Measurements from ENCODE around the gene ANKRD42. TPM values are rescaled to one million over a fixed set of nuclear protein-coding genes. Genes with fewer than 3 reads are reported as not detected.

ANKRD42 gene
- total and polyA plus RNA-seq, 2 of the 8 experiments (the other 6 are each of a cell fraction or from before 2014, with no cell fraction given): 2.0 to 5.5 TPM

DNA sequence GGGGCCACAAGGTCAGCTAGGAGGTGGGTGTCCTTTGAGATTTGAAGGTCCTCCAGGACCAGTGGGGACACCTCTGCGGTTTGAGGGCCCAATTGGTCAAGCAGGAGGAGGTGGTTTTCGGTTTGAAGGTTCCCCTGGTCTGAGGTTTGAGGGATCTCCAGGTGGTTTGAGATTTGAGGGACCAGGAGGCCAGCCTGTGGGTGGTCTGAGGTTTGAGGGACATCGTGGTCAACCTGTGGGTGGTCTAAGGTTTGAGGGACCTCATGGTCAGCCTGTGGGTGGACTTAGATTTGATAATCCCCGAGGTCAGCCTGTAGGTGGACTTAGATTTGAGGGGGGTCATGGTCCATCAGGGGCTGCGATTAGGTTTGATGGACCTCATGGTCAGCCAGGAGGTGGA is 24.8 kb upstream of the ANKRD42 start:
- no peak overlapping the region for H4K8ac ChIP-seq (ENCODE audit: extremely low read depth, insufficient read depth, low read length)
- H3K79me1 ChIP-seq (ENCODE audit: low read depth, low read length): peaks cover 9% of the 10 kb centered on the region
- H3K4me1 ChIP-seq (replicated peaks in 1 of 4; ENCODE audit: control insufficient read depth in 3 of 4, insufficient read depth in 4 of 4, low read length in 3 of 4): no peaks in the 10 kb centered on the region
- H2BK120ac ChIP-seq (replicated peaks; ENCODE audit: low read depth, low read length): no peak overlapping the region
- no peak overlapping the region for H3K4ac ChIP-seq (replicated peaks; ENCODE audit: insufficient read length, low read depth, low read length)
- H3K9ac ChIP-seq (replicated peaks in 1 of 4; ENCODE audit: extremely low read depth in 1 of 4, low read depth in 3 of 4, low read length in 3 of 4): no peak overlapping the region
- no peaks in the 10 kb centered on the region for H3K23me2 ChIP-seq (ENCODE audit: low read depth, low read length)
- H3K4me2 ChIP-seq (ENCODE audit: insufficient read depth in 1 of 2, low read depth in 2 of 2, low read length in 2 of 2): peak overlapping the region in 1 of 2 experiments; percentile 44; a peak in 1 of 4 replicates
- FAIRE-seq: no peak
- POLR2A ChIA-PET (ENCODE audit: partially characterized antibody): interaction anchor here (0.6 to 1.6 kb wide), 7 partner anchors 8 to 16 kb away, joined by 3 to 6 read pairs (median 3); partner anchors contain the start of gene PCF11
- H3K18ac ChIP-seq (ENCODE audit: extremely low read depth, low read length): no peak overlapping the region
- H2BK12ac ChIP-seq (ENCODE audit: low read depth, low read length): no peak overlapping the region
- peaks cover 21 to 99% (median 61%) of the 10 kb centered on the region in 4 experiments for H3K36me3 ChIP-seq (ENCODE audit: control insufficient read depth in 2 of 4, insufficient read depth in 4 of 4, low read length in 3 of 4)
- H3K9me3 ChIP-seq (ENCODE audit: insufficient read depth in 2 of 2, low read depth in 1 of 2, low read length in 1 of 2): no peaks in the 10 kb centered on the region
- no peak overlapping the region for H3K23ac ChIP-seq (ENCODE audit: insufficient read length)
- no peak overlapping the region for H2AK5ac ChIP-seq (ENCODE audit: low read depth, low read length)
- H3K56ac ChIP-seq (replicated peaks; ENCODE audit: insufficient read length, low read depth, low read length): no peak overlapping the region
- CTCF ChIA-PET (ENCODE audit: partially characterized antibody): interaction anchor here (1.1 kb wide), 1 partner anchor 81 kb away, joined by 3 read pairs; no protein-coding TSS in a partner anchor
- H2BK5ac ChIP-seq (ENCODE audit: low read depth, low read length): no peak overlapping the region
- H3K79me2 ChIP-seq (ENCODE audit: control insufficient read depth in 1 of 2, insufficient read depth in 2 of 2, low read length in 2 of 2): peaks cover 7 to 94% of the 10 kb centered on the region in 2 experiments
- H2BK15ac ChIP-seq (ENCODE audit: low read length): no peak overlapping the region
- H4K20me1 ChIP-seq (replicated peaks in 1 of 2; ENCODE audit: control insufficient read depth in 1 of 2, insufficient read depth in 2 of 2, low read length in 2 of 2): peaks cover 9 to 13% of the 10 kb centered on the region in 2 experiments
- no peak overlapping the region for H3K27ac ChIP-seq (ENCODE audit: low read depth, low read length)
- H3K4me3 ChIP-seq (ENCODE audit: extremely low read depth in 1 of 4, insufficient read depth in 2 of 4, low read depth in 3 of 4, low read length in 4 of 4): no peak overlapping the region
- no peak overlapping the region for H4K5ac ChIP-seq (ENCODE audit: insufficient read length, low read depth, low read length)
- no peak overlapping the region for H2BK20ac ChIP-seq (ENCODE audit: low read length)
- no peak overlapping the region for H4K91ac ChIP-seq (replicated peaks; ENCODE audit: insufficient read length, low read length)
- no peak overlapping the region for H3K14ac ChIP-seq (ENCODE audit: insufficient read length)
- TF ChIP-seq ATF2 (IDR thresholded peaks at IDR 0.05; ENCODE audit: low read length) (no peak), EZH2 (IDR thresholded peaks at IDR 0.05; ENCODE audit: low read depth, low read length, severe bottlenecking) (no peak), EGR1 (IDR thresholded peaks at IDR 0.05; ENCODE audit: borderline replicate concordance, low read depth, low read length) (no peak), CBX8 (IDR thresholded peaks at IDR 0.05; ENCODE audit: borderline replicate concordance, low read depth, low read length) (no peak), TBP (IDR thresholded peaks at IDR 0.05; ENCODE audit: low read depth, low read length) (no peak), CHD2 (IDR thresholded peaks at IDR 0.05; ENCODE audit: low read length) (no peak)
- H3K27me3 ChIP-seq (replicated peaks in 1 of 4; ENCODE audit: control insufficient read depth in 3 of 4, extremely low read depth in 1 of 4, insufficient read depth in 3 of 4, low read length in 3 of 4): no peaks in the 10 kb centered on the region
- DNase-seq (ENCODE audit: low read depth in 1 of 2, low spot score in 2 of 2): no peak
- H2AFZ ChIP-seq (ENCODE audit: low read length): no peak overlapping the region
- WGBS, 2 experiments (ENCODE audit: extremely low coverage in 1 of 2, insufficient coverage in 1 of 2, insufficient read length in 1 of 2, insufficient replicate concordance in 2 of 2, low coverage in 1 of 2, low lambda C conversion rate in 2 of 2, missing lambda C conversion rate in 1 of 2): 85% methylated on average over 4 of the region's 5 CpGs; no CpG with 5 or more reads in 1 of the 2 experiments

Measured in H1 (cell line).